Heart left ventricle (tissue), 16 donors: ENCODE data around the gene DNM3. TPM values are rescaled to one million over a fixed set of nuclear protein-coding genes. Genes with fewer than 3 reads are reported as not detected.

Experiments
- ATAC-seq, 4 donors: fragments of 200-7000 bp; cut with Tn5 transposase; one replicate each; pipeline ENCODE4 v1.9.1; 2020 to 2022; ENCODE audit warnings: moderate library complexity in 4 of 4, mild to moderate bottlenecking in 3 of 4, moderate number of reproducible peaks in 1 of 4
- DNase-seq, 5 donors: peaks; one replicate each; pipeline ENCODE4 v3.0.0-alpha.2; 2020
- H3K27ac ChIP-seq, 12 donors: fragments of 200-600 bp; sonication (generic) in 4 of 12; one replicate each; pipeline versions ENCODE4 v1.5.0 to v1.8.0; 2016 to 2022; ENCODE audit warnings: mild to moderate bottlenecking in 2 of 12
- H3K27me3 ChIP-seq, 9 donors: fragments of 200-600 bp; sonication (generic) in 2 of 9; one replicate each; pipeline versions ENCODE4 v1.5.1 to v1.8.0; 2016 to 2022; ENCODE audit warnings: mild to moderate bottlenecking in 3 of 9
- H3K36me3 ChIP-seq, 9 donors: fragments of 200-600 bp; sonication (generic) in 2 of 9; one replicate each; pipeline versions ENCODE4 v1.5.0 to v1.8.0; 2018 to 2022; ENCODE audit warnings: mild to moderate bottlenecking in 2 of 9
- H3K4me1 ChIP-seq, 12 donors: fragments of 200-600 bp; sonication (generic) in 4 of 12; one replicate each; pipeline versions ENCODE4 v1.5.0 to v1.8.0; 2016 to 2022; ENCODE audit warnings: mild to moderate bottlenecking in 3 of 12
- H3K4me3 ChIP-seq, 12 donors: fragments of 200-600 bp; sonication (generic) in 4 of 12; one replicate each; pipeline versions ENCODE4 v1.5.0 to v1.8.0; 2017 to 2022; ENCODE audit warnings: mild to moderate bottlenecking in 9 of 12, moderate library complexity in 4 of 12
- H3K9me3 ChIP-seq, 12 donors: fragments of 200-600 bp; sonication (generic) in 4 of 12; one replicate each; pipeline versions ENCODE4 v1.5.0 to v1.8.0; 2016 to 2022; ENCODE audit warnings: mild to moderate bottlenecking in 1 of 12
- POLR2A ChIP-seq, 2 donors: fragments of 450-650 bp; IDR thresholded peaks; one replicate each; pipeline ENCODE4 v1.6.1; 2017; ENCODE audit warnings: antibody characterized with exemption in 2 of 2, mild to moderate bottlenecking in 2 of 2, moderate library complexity in 2 of 2
- WGBS, 4 donors: extraction: QIAGEN DNeasy Blood & Tissue Kit in 2 of 4; methylation state at CpG; one replicate each; pipeline versions ENCODE4 v1.1.5 to v1.1.7; 2013 to 2018; 5-methylcytosine and 5-hydroxymethylcytosine counted together
- intact Hi-C, 10 donors: fragments of 100-400 bp; cut with DNase I; formaldehyde crosslinking; loops; one replicate each; pipeline versions ENCODE4 v1.11.1 to v1.14.2; 2022
- polyA plus RNA-seq, 2 donors: library from polyadenylated mRNA; stranded (reverse); fragments of 200-250 nt; gene quantifications; one replicate each; pipeline ENCODE4 v1.2.3, GENCODE V29; 2013
- total RNA-seq, 9 donors: library from RNA; depleted of rRNA in 2 of 9; stranded (reverse); fragments of >200 nt in 2 of 9; fragmentation: NEBNext Ultra II Directional in 3 of 9; extraction: Animal tissue kit (Norgen Biotek cat#: 25700) in 3 of 9; gene quantifications; one replicate each; pipeline versions ENCODE4 v1.1.0 to v1.2.4, GENCODE V29; 2016 to 2023
- TF ChIP-seq, protein P1 (sequence below), 12 donors: fragments of 200-600 bp; sonication (generic) in 4 of 12; IDR thresholded peaks; one replicate each; pipeline versions ENCODE4 v1.5.0 to v1.8.0; 2018 to 2022; ENCODE audit warnings: antibody characterized with exemption in 12 of 12, mild to moderate bottlenecking in 5 of 12
- donor health status: ischemic (EF 13 %, LVEDD 7.1; RV severe dilation, severe dysfunction).
- donor health status: healthy with polysubstance abuse.
- donor health status: DM: no; HTN: yes; CAD: no.
- donor health status: DM: no; HTN: no; CAD: no.
- donor health status: ischemic (EF 25% LVEDD 6.9; RV normal size, moderate dysfunction).
- donor health status: ischemic (EF 25% LVEDD 5.7; RV mildly dilated, moderate dysfunction).
- donor health status: healthy.
- donor health status: DM: yes; HTN: yes; CAD: no.
- donor health status: ischemic (EF 35%, LVEDD 5.7; RV mildly dilated, moderate dysfunction).
- donor health status: nonischemic (EF 11% LVEDD 7.7; RV severe dilation, severe dysfunction).
- donor health status: DM: yes; HTN: yes; CAD: no.
- donor health status: PGD.
- donor health status: ischemic (EF 29% LVEDD 5.4; RV normal size, mild dysfunction).
- donor health status: nonischemic (EF 23%, LVEDD 6.1; RV moderate dilation, normal function).

DNM3 gene
- total and polyA plus RNA-seq, 11 donors = 0.44 to 3.9 (median 1.9) TPM

DNA sequence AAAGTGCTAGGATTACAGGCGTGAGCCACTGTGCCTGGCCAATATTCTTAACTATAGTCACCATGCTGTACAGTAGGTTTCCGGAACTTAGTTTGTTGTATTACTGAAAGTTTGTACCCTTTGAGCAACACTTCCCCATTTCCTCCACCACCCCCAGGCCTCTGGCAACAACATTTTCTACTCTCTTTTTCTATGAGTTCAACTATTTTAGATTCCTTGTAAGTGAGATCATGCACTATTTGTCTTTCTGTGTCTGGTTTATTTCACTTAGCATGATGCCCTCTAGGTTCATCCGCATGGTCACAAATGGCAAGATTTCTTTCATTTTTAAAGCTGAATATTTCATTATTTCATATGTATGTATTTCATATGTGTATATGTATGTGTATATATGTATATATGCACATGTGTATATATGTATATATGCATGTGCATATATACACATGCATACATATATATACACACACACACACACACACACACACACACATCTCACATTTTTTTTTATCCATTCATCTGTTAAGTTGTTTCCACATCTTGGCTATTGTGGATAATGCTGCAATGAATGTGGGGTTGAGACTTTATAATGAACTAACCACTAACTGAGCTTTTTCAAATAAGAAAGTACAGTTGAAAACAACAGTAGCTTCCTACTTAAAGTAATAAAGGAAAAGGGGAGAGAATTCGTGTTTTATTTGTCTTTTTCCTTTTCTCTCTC, 322.4 kb downstream of the DNM3 start:
- Histone ChIP-seq H3K36me3 (no peaks in the 10 kb centered on the region), H3K27ac (peak overlapping the region in 4 of 12 donors; percentile 2 to 40 (median 16)), H3K9me3 (no peaks in the 10 kb centered on the region), H3K4me1 (peaks cover 0 to 16% (median 2%) of the 10 kb centered on the region in 12 donors), H3K4me3 (no peak overlapping the region), H3K27me3 (no peaks in the 10 kb centered on the region)
- intact Hi-C loops = loop anchor here in 1 of 10 donors (10.0 kb wide), 1 partner anchor 121 kb away; no protein-coding TSS in a partner anchor
- WGBS, 4 donors = 74 to 81% (median 79%) methylated on average over 4 of the region's 4 CpGs
- TF ChIP-seq, protein P1, sequence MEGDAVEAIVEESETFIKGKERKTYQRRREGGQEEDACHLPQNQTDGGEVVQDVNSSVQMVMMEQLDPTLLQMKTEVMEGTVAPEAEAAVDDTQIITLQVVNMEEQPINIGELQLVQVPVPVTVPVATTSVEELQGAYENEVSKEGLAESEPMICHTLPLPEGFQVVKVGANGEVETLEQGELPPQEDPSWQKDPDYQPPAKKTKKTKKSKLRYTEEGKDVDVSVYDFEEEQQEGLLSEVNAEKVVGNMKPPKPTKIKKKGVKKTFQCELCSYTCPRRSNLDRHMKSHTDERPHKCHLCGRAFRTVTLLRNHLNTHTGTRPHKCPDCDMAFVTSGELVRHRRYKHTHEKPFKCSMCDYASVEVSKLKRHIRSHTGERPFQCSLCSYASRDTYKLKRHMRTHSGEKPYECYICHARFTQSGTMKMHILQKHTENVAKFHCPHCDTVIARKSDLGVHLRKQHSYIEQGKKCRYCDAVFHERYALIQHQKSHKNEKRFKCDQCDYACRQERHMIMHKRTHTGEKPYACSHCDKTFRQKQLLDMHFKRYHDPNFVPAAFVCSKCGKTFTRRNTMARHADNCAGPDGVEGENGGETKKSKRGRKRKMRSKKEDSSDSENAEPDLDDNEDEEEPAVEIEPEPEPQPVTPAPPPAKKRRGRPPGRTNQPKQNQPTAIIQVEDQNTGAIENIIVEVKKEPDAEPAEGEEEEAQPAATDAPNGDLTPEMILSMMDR (IDR thresholded peaks at IDR 0.05) = no peak
- TF ChIP-seq POLR2A (IDR thresholded peaks at IDR 0.05) = no peak
- ATAC-seq (peak in 2 of 4 donors; percentile 20 to 75), DNase-seq (no peak)

DNA sequence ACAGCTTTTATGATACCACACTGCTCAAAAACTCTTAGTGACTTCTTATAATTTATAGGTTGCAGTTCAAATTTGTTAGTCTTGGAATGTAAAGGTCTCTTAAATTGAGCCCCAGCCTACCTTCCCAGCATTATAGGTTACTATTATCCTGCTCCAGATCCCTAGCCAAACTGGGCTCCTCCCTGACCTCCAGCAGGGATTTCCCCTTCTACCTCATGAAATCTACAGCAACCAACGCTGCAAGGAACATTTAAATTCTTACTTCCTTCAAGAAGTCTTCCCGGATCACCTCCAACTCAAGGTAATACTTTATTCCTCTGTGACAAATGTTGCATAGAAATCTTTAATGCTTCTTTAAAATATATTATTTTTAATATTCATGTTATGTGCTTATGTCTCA, 324.1 kb downstream of the DNM3 start:
- no peaks in the 10 kb centered on the region for H3K36me3 ChIP-seq
- H3K9me3 ChIP-seq = no peaks in the 10 kb centered on the region
- DNase-seq = no peak
- intact Hi-C loops = loop anchor here in 1 of 10 donors (10.0 kb wide), 1 partner anchor 119 kb away; no protein-coding TSS in a partner anchor
- no peaks in the 10 kb centered on the region for H3K27me3 ChIP-seq
- peaks cover 0 to 19% (median 2%) of the 10 kb centered on the region in 12 donors for H3K4me1 ChIP-seq
- no peak for ATAC-seq
- TF ChIP-seq POLR2A (IDR thresholded peaks at IDR 0.05) = no peak
- TF ChIP-seq, protein P1 (IDR thresholded peaks at IDR 0.05) = no peak
- no peak overlapping the region for H3K27ac ChIP-seq
- no peak overlapping the region for H3K4me3 ChIP-seq
- 81 to 94% (median 82%) methylated on average over 2 of the region's 2 CpGs for WGBS, 4 donors

DNA sequence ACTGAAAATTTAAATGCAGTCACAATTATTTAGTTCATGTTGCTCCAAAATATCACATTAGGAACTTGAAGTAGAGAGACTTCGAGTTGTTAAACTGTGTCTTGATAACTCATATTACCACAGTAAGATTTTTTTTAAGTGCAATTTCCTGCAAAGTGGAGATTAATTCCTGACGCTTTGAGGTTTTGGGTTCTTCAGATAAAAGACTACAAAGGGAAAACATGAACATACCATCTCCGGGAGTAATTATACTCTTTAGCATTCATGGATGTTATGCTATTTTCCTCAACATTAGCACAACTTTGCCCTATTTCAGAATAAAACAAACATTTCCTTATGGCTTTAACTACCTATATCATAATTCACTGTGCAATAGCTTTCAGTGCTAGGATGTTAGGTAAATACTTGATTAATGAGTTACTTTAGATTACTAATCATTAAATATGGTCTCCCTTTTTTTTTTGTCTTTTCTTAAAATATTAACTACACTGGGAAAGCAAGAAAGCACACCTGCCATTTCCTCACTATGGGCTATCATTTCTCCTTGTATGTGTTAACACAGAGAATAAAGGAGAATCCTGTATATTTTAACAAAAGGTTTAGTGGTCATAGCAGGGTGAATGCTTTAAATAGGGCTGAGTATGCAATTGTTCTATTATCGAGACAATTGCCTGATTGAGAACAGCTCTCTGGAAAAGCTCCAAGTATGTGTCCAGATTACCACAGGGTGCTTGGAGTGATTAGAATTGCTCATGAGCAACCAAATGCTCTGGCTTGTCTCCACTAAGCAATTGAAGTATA, 326.7 kb downstream of the DNM3 start:
- WGBS, 4 donors = 32 to 41% (median 40%) methylated on average over 4 of the region's 4 CpGs
- ATAC-seq = peak; percentile 71 to 95 (median 87)
- H3K27ac ChIP-seq = peak overlapping the region in 8 of 12 donors; percentile 5 to 65 (median 46)

More for the DNA sequence above, 326.7 kb downstream of the DNM3 start:
- no peak for DNase-seq
- H3K4me1 ChIP-seq = peaks cover 0 to 19% (median 2%) of the 10 kb centered on the region in 12 donors
- no peaks in the 10 kb centered on the region for H3K27me3 ChIP-seq
- H3K9me3 ChIP-seq = no peaks in the 10 kb centered on the region
- H3K4me3 ChIP-seq = no peak overlapping the region
- TF ChIP-seq POLR2A (IDR thresholded peaks at IDR 0.05) = no peak
- TF ChIP-seq, protein P1 (IDR thresholded peaks at IDR 0.05) = no peak
- H3K36me3 ChIP-seq = no peaks in the 10 kb centered on the region
- intact Hi-C loops = loop anchor here in 1 of 10 donors (10.0 kb wide), 1 partner anchor 117 kb away; no protein-coding TSS in a partner anchor
